SJCRH30 (cell line): ENCODE measurements around the gene IKBKE. TPM values are rescaled to one million over a fixed set of nuclear protein-coding genes. Genes with fewer than 3 reads are reported as not detected.
A peak's percentile ranks its signal among the peaks of the same experiment; 100 is the strongest.

Experiments
- DNase-seq, 2 experiments: peaks; one replicate each; pipeline ENCODE4 v3.0.0-alpha.2; 2015 to 2020
- H3K27ac ChIP-seq: fragments of 250-450 bp; sonication (Bioruptor Pico); 2 replicates; pipeline ENCODE4 v1.5.1; 2020; ENCODE audit warnings: mild to moderate bottlenecking, moderate library complexity
- H3K27me3 ChIP-seq: fragments of 250-450 bp; sonication (Bioruptor Pico); 2 replicates; pipeline ENCODE4 v1.5.1; 2020; ENCODE audit warnings: mild to moderate bottlenecking, moderate library complexity
- H3K36me3 ChIP-seq: fragments of 250-450 bp; sonication (Bioruptor Pico); 2 replicates; pipeline ENCODE4 v1.5.1; 2020; ENCODE audit warnings: mild to moderate bottlenecking, moderate library complexity
- H3K4me1 ChIP-seq: fragments of 250-450 bp; sonication (Bioruptor Pico); 2 replicates; pipeline ENCODE4 v1.5.1; 2020; ENCODE audit warnings: mild to moderate bottlenecking, moderate library complexity
- H3K4me3 ChIP-seq: fragments of 250-450 bp; sonication (Bioruptor Pico); 2 replicates; pipeline ENCODE4 v1.5.1; 2020; ENCODE audit warnings: mild to moderate bottlenecking, moderate library complexity
- H3K9me3 ChIP-seq: fragments of 250-450 bp; sonication (Bioruptor Pico); replicated peaks from 2 replicates; pipeline ENCODE4 v1.5.1; 2020; ENCODE audit warnings: mild to moderate bottlenecking, moderate library complexity
- total RNA-seq: library from RNA; depleted of rRNA; stranded (reverse); fragments of >200 nt; shearing (Covaris generic); gene quantifications from 2 replicates; pipeline ENCODE4 v1.2.3, GENCODE V29; 2014; rRNA removed

IKBKE gene
- total RNA-seq: 3.1 and 3.5 TPM in 2 replicates

DNA sequence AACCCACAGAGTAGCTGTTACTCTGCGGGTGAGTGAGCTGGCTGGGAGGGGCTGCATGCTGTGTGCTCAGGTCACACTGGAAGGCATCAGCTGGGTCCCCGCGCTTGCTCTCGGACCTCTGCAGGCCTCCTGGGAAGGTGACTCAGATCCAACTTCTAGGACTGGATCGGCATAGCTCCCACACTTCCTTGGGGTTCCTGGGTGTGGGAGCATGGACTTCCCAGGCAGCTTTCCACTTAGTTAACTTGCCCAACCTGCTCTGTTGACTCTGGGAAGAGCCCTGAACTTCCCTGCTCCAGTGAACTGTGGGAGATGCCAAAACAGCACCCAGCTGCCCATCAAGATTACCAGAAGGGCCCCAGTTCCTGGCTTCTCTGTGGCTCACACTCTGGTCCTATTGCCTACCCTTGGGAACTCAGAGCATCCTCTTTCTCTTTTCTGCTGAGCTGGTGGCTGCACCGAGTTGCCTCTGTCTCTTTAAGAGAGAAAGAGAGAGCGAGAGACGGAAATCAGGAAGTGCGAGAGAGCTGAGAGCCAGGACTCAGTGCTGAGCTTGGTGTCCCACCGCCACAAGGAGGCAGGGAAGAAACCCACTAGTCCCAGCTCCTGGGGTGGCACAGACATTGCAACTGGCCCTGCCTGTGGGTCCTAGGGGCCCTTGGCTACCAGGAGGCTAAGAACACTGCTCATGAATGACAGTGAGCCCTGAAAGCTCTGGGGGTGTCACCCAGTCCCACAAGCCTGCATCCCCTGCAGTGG is at the start of gene IKBKE:
Gene IKBKE (plus strand): TSS at position 544 of the 759 bp plus-strand sequence. CDS start 2,752 bp downstream, outside the sequence.
- H3K9me3 ChIP-seq: no peaks in the 10 kb centered on the region
- H3K4me1 ChIP-seq: peaks cover 34% of the 10 kb centered on the region
- H3K27me3 ChIP-seq: no peaks in the 10 kb centered on the region
- peak within 1 kb of the TSS; percentile 61 for H3K4me3 ChIP-seq
- peak; percentile 76 to 84 for DNase-seq
- H3K36me3 ChIP-seq: no peaks in the 10 kb centered on the region
- peak within 1 kb of the TSS; percentile 1; the same call in 1 of the 2 replicates for H3K27ac ChIP-seq

DNA sequence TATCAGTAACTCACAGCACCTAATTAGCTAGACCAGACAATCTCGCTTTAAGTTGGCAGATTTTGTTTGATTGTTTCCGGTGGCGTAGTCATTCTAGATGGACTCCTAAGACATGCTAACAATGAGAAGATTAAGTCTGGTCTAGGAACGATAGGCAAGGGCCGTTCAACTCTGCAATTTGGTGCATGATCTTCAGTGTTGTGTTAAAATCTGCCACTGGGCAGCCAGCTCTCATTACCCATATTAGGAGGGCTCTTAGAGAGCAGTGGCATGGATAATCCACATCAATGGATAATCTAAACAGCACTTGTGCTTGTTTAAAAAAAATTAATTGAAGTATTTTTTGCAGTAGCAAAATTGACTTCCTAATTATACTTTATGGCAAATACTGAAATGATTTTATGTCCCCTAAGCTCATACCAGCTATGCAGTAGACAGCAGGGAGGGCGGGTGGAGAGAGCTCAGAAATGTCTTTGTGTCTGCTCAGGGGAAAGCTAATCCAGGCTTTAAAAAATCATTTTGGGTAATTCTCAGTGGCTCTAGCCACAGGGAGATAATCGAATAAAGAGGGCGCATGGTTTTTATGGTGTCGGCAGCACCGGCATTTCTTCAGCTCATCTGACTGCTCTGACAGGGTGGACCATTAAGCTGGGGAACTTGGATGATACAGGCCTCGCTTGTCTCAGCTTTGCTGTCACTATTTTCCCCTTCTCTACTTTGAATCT is 48.5 kb upstream of the IKBKE start:
- Histone ChIP-seq H3K4me1 (peaks cover 1% of the 10 kb centered on the region; the same call in 1 of the 2 replicates), H3K27ac (no peak overlapping the region), H3K9me3 (no peaks in the 10 kb centered on the region), H3K36me3 (peaks cover 45% of the 10 kb centered on the region), H3K4me3 (no peak overlapping the region), H3K27me3 (no peaks in the 10 kb centered on the region)
- DNase-seq: no peak

DNA sequence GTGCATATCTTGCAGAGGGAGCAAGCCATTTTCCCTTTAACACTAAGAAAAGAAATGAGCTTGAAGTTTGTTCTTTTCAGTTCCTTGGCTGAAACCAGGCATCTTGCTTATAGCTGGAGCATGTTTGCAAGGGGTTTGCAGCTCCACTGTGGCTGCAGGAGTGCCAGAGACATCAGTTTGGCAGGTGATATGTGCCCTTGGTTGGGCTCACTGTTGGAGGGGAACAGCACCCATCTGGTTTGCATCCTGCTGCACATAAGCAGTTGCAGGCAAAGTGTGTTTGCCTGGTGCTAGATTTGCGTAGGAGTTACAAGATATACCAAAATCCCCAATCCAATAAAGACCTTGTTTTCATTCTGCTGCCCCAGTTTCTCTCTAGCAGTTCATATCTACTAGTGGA is 47.8 kb upstream of the IKBKE start:
- Histone ChIP-seq H3K36me3 (peaks cover 47% of the 10 kb centered on the region), H3K9me3 (no peaks in the 10 kb centered on the region), H3K4me1 (no peaks in the 10 kb centered on the region), H3K4me3 (no peak overlapping the region), H3K27ac (no peak overlapping the region), H3K27me3 (no peaks in the 10 kb centered on the region)
- DNase-seq: no peak

DNA sequence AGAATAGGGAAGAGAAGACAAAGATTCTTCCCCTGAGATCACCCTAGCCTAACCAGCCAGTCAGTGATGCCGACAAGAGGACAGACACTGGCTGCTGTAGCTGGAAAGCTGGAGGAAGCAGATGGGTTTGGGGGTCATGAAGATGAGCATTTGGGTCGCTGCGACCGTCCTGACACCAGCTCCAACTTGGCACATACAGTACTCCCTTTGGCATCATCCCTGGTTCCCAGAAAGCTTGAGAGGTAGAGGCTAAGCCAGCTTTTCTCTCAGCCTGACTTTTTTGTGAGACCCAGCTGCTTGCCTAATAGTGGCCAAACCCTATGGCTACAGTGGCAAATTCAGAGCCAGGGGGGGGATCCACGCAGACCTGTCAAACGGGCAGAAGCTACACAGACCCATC is 43.0 kb upstream of the IKBKE start:
- H3K4me1 ChIP-seq: peaks cover 19% of the 10 kb centered on the region
- H3K36me3 ChIP-seq: peaks cover 40% of the 10 kb centered on the region
- no peak overlapping the region for H3K27ac ChIP-seq
- DNase-seq: no peak
- no peaks in the 10 kb centered on the region for H3K27me3 ChIP-seq
- H3K4me3 ChIP-seq: no peak overlapping the region
- no peaks in the 10 kb centered on the region for H3K9me3 ChIP-seq

DNA sequence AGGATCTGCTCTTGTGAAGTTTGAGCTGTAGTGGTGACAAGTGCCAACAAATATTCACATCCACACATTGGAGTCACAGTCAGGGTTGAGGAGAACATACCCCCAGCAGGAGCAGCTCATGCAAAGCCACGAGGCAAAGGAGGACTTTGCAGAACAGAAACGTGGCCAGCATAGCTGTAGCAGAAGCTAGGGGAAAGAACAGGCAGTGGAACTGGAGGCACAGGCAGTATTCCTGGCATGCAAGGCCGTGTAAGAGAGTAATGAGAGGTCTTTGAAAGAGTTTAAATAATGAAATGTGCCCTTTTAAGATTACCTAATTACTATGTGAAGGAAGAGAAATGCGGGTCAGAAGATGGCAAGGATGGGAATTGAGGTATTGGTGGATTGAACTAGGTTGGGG is 40.9 kb upstream of the IKBKE start:
- Histone ChIP-seq H3K4me1 (peaks cover 19% of the 10 kb centered on the region), H3K9me3 (no peaks in the 10 kb centered on the region), H3K27me3 (no peaks in the 10 kb centered on the region), H3K27ac (peak overlapping the region; percentile 36; the same call in 1 of the 2 replicates), H3K4me3 (no peak overlapping the region), H3K36me3 (peaks cover 41% of the 10 kb centered on the region)
- DNase-seq: no peak

DNA sequence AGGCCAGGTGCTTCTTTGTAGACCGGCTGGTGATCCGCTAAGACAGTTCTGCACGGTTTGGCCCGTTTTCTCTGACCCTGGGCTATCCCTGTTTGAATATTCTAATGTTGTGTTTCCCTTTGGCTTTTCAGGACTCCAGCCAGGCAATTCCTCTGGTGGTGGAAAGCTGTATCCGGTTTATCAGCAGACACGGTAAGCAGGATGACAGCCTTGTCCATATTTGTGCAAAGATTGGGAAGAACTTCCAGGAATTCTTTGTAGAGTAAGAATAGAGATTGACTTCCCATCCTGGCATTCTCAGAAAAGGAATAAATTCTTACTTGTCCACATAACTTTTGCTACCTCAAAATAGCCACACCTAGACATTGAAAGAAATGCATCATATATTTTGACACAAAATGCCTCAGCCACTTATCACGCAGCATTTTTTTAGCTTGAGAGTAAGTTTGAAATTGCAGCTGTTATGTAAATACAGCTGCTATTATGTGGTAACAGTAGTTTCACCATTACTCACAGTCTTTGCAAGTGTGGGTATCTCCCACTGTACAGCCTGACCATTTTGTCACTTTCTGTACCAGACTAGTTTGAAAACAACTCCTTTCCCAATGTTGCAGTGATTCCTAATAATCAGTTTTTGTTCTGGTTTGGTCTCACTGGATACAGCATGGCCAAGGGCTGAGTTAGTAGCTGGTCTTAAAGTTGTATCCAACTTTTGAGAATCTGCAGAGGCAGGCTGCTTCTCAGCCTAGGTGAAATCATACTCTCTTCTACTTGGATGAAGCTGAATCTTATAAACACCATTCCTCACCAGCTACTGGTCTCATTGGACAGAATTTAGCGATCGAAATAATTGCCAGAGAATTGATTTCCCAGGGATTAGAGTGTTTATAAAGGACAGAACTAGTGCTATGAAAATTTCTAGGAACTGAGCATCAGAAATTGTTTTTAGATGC is 40.0 kb upstream of the IKBKE start:
- Histone ChIP-seq H3K36me3 (peaks cover 40% of the 10 kb centered on the region), H3K27ac (peak overlapping the region; percentile 36), H3K4me3 (no peak overlapping the region), H3K4me1 (peaks cover 19% of the 10 kb centered on the region), H3K27me3 (no peaks in the 10 kb centered on the region), H3K9me3 (no peaks in the 10 kb centered on the region)
- peak; percentile 30 to 59 for DNase-seq

DNA sequence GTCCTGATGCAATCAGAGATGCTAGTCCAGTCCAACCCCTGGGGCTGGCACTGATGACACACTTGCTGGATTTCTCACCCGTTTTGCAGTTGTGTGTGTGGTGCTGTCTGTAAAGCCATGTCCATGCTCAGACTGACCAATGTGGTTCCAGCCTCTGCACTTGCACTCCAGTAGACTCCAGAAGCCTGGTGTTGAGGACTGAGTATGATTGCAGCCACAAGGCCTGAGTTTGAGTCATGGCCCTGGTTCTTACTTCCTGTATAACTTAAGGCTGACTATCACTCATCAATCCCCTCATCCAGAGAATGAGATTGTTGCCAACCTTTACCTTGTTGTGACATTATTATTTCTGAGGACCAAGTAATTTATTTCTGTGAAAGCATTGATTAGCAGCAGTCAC is 34.8 kb upstream of the IKBKE start:
- H3K4me1 ChIP-seq: peaks cover 6% of the 10 kb centered on the region
- no peak for DNase-seq
- H3K27me3 ChIP-seq: no peaks in the 10 kb centered on the region
- no peak overlapping the region for H3K4me3 ChIP-seq
- no peaks in the 10 kb centered on the region for H3K9me3 ChIP-seq
- H3K27ac ChIP-seq: no peak overlapping the region
- H3K36me3 ChIP-seq: peaks cover 66% of the 10 kb centered on the region

DNA sequence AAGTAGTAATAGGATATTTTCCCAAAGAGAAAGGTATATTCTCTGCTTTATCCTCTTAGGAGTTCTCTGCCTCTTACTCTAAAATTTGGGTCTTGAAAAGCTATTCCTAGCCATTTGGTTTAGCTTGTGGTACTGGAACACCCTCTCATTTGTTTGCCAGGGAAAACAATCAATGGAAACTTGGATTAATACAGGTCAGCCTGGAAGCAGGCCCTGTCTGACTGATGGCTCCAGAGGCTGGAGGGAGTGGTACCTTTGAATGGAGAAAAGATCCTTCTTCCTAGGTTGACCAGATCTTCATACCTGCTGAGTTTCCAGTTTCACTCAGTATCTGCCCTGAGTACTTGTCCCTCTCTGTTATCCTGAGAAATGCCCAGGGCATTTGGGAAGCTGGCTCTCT is 31.7 kb upstream of the IKBKE start:
- DNase-seq: no peak
- H3K27ac ChIP-seq: no peak overlapping the region
- H3K4me3 ChIP-seq: no peak overlapping the region
- no peaks in the 10 kb centered on the region for H3K4me1 ChIP-seq
- H3K9me3 ChIP-seq: no peaks in the 10 kb centered on the region
- H3K27me3 ChIP-seq: no peaks in the 10 kb centered on the region
- H3K36me3 ChIP-seq: peaks cover 62% of the 10 kb centered on the region

DNA sequence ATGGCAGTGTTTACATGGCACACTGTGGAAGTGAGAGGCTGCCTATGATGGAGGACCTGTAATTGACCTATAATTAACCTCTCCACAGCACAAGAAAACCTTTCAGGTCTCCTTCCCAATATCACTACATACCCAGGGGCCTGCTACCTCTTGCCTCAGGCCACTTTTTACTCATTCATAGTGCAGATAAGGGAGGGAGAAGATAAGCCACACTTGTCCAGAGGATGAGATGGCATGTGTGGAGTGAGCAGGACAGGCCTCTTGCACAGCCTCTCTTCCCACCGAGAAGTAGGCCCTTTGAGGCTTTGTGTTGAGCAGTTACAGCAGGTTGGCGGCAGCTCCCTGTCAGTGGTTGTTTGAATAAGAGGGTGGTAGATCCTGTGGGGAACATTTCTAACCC is 31.1 kb upstream of the IKBKE start:
- H3K9me3 ChIP-seq: no peaks in the 10 kb centered on the region
- H3K36me3 ChIP-seq: peaks cover 65% of the 10 kb centered on the region
- peaks cover under 1% of the 10 kb centered on the region; the same call in 1 of the 2 replicates for H3K4me1 ChIP-seq
- DNase-seq: no peak
- no peak overlapping the region for H3K4me3 ChIP-seq
- no peaks in the 10 kb centered on the region for H3K27me3 ChIP-seq
- H3K27ac ChIP-seq: no peak overlapping the region

DNA sequence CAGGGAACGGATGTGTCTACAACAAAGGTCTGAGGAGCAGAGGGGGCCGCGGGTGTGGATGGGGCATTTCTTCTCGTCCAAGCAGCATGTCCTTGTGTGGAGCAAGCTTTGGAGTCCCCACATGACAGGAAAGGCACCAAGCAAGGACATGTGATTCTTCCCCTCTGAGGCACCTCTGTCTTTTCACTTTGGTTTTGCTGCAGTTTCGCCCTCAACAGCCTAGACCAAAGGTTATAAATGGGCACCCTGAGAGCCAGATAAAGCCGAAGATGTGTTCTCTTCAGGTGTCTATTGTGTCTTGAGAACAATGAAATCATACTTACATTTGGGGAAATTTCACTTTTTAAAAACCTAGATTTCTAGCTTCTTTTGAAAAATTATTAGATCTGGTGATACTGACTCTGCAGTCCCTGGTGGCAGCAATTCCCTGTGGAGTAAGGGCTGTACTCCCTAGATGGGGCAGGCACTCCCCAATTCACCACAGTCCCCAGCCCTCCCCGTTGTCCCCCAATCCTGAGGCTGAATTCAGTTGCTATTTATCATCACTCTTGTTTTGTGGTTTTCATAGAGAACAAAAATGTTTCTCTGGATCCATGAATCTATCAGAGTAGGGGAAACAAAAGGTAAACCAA is 28.8 kb upstream of the IKBKE start:
- Histone ChIP-seq H3K4me1 (peaks cover 17% of the 10 kb centered on the region), H3K9me3 (no peaks in the 10 kb centered on the region), H3K27me3 (no peaks in the 10 kb centered on the region), H3K36me3 (peaks cover 66% of the 10 kb centered on the region), H3K4me3 (no peak overlapping the region), H3K27ac (no peak overlapping the region)
- DNase-seq: no peak

DNA sequence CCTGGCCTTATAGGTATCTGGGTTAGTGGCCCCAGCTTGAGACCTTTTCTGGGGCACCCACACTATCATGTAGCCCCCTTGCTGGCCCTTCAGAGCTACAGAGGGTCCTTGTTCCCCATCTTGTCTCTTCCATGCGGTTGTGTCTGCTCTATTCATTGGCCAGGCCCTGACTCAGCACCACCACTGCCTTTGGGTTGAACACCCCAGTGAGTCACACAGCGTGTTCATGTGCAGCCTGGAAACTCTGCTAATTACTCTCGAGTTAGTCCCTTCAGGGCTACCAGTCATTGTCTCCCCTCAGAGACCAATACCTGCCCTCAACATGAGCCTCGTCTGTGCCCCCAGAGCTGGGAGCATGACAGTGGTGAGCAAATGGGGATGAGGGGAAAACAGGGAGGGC is 28.2 kb upstream of the IKBKE start:
- Histone ChIP-seq H3K27me3 (no peaks in the 10 kb centered on the region), H3K4me1 (peaks cover 17% of the 10 kb centered on the region), H3K36me3 (peaks cover 66% of the 10 kb centered on the region), H3K27ac (no peak overlapping the region), H3K4me3 (no peak overlapping the region), H3K9me3 (no peaks in the 10 kb centered on the region)
- DNase-seq: no peak

- Histone ChIP-seq H3K4me3 (no peak overlapping the region), H3K27ac (no peak overlapping the region), H3K36me3 (peaks cover 49% of the 10 kb centered on the region), H3K27me3 (no peaks in the 10 kb centered on the region), H3K4me1 (peaks cover 42% of the 10 kb centered on the region), H3K9me3 (no peaks in the 10 kb centered on the region)
- DNase-seq: peak; percentile 75 to 80
Observed at GRCh38 chr1:206445116-206445515, 25.2 kb upstream of the IKBKE start.

DNA sequence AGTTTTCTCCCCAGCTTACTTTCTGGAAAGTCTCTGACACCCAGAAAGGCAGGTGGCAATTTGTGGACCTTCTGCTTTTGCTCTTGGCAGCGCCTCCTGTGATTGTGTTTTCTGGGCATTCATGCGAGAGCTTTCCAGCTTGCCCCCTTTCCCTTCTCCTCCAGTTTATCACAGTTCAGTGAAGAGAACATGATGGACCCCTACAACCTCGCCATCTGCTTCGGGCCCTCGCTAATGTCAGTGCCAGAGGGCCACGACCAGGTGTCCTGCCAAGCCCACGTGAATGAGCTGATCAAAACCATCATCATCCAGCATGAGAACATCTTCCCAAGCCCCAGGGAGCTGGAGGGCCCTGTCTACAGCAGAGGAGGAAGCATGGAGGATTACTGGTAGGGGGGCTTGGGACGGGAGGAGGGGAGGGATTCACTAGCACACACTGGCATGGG is 24.3 kb upstream of the IKBKE start:
- DNase-seq: no peak
- peaks cover 46% of the 10 kb centered on the region for H3K4me1 ChIP-seq
- H3K36me3 ChIP-seq: peaks cover 48% of the 10 kb centered on the region
- H3K4me3 ChIP-seq: no peak overlapping the region
- no peaks in the 10 kb centered on the region for H3K9me3 ChIP-seq
- no peak overlapping the region for H3K27ac ChIP-seq
- H3K27me3 ChIP-seq: no peaks in the 10 kb centered on the region
